Ishikawa (cell line): ENCODE results near the gene TOP2A.

Source experiments
- CEBPB ChIP-seq: IDR thresholded peaks from 2 replicates; pipeline ENCODE4 v1.6.1; 2012
- EGR1 ChIP-seq: IDR thresholded peaks from 2 replicates; pipeline ENCODE4 v1.6.1; 2012
- EP300 ChIP-seq: IDR thresholded peaks from 2 replicates; pipeline ENCODE4 v1.6.1; 2012; ENCODE audit warnings: borderline replicate concordance
- FOXM1 ChIP-seq: IDR thresholded peaks from 2 replicates; pipeline ENCODE4 v1.6.1; 2012; ENCODE audit warnings: low read depth, borderline replicate concordance
- NFIC ChIP-seq: IDR thresholded peaks from 2 replicates; pipeline ENCODE4 v1.6.1; 2012
- RAD21 ChIP-seq: IDR thresholded peaks from 2 replicates; pipeline ENCODE4 v1.6.1; 2012; ENCODE audit warnings: low read depth
- REST ChIP-seq: IDR thresholded peaks from 2 replicates; pipeline ENCODE4 v1.6.1; 2012; ENCODE audit warnings: low read depth, mild to moderate bottlenecking
- TAF1 ChIP-seq: IDR thresholded peaks from 2 replicates; pipeline ENCODE4 v1.6.1; 2012; ENCODE audit warnings: low read depth, mild to moderate bottlenecking
- TCF12 ChIP-seq: IDR thresholded peaks from 2 replicates; pipeline ENCODE4 v1.6.1; 2012; ENCODE audit warnings: low read depth
- TEAD4 ChIP-seq: IDR thresholded peaks from 2 replicates; pipeline ENCODE4 v1.6.1; 2012
- YY1 ChIP-seq: IDR thresholded peaks from 2 replicates; pipeline ENCODE4 v1.6.1; 2012; ENCODE audit warnings: low read depth

- TF ChIP-seq TAF1 (no peak), EGR1 (no peak), CEBPB (no peak), REST (no peak), YY1 (no peak), NFIC (no peak), FOXM1 (no peak), TEAD4 (no peak), RAD21 (no peak), EP300 (no peak), TCF12 (no peak)
Measured at GRCh38 chr17:40344421-40345160, 73.1 kb downstream of the TOP2A start.
